Left cardiac atrium (tissue), 4 donors: ENCODE results near the gene CCNB1IP1. TPM values are rescaled to one million over a fixed set of nuclear protein-coding genes. Genes with fewer than 3 reads are reported as not detected.
"Not testable (repeated sequence)": the region's sequence is repeated elsewhere in the genome, so short reads cannot be mapped to it uniquely, and the experiment has no call there.

ENCODE experiments used
- ATAC-seq, 2 donors: fragments of 200-7000 bp; cut with Tn5 transposase; one replicate each; pipeline ENCODE4 v1.9.1; 2020; ENCODE audit warnings: mild to moderate bottlenecking in 2 of 2, moderate library complexity in 2 of 2
- DNase-seq: peaks from one replicate; pipeline ENCODE4 v3.0.0-alpha.2; 2020
- intact Hi-C, 2 donors: fragments of 100-400 bp; cut with DNase I; formaldehyde crosslinking; loops; one replicate each; pipeline versions ENCODE4 v1.14.1 to v1.15.1; 2022 to 2023
- long read RNA-seq: library from polyadenylated mRNA; unstranded; transcript quantifications from one replicate; pipeline ENCODE4 v2.0.0, GENCODE V29; 2021
- total RNA-seq, 2 donors: library from RNA; stranded (reverse); fragmentation: NEBNext Ultra II Directional; extraction: Animal tissue kit (Norgen Biotek cat#: 25700); gene quantifications; one replicate each; pipeline ENCODE4 v1.2.1, GENCODE V29; 2021
- donor health status: DM: no; HTN: yes; CAD: no.
- donor health status: DM: no; HTN: yes; CAD: no; lungs with severe emphysema.
- donor health status: DM: yes; HTN: yes; CAD: no.
- donor health status: Dilated cardiomyopathy.

CCNB1IP1 gene
- 10 to 100 TPM; 41.0 to 49.2 TPM for total RNA-seq
- long read RNA-seq, transcript CCNB1IP1-202 (7 exons, 1,479 nt), result major isoform, 27 of 44 reads
- long read RNA-seq, partial matches to known transcripts, result 9 of 44 reads
- long read RNA-seq, other reads (novel, unspliced or antisense), result 4 of 44 reads

DNA sequence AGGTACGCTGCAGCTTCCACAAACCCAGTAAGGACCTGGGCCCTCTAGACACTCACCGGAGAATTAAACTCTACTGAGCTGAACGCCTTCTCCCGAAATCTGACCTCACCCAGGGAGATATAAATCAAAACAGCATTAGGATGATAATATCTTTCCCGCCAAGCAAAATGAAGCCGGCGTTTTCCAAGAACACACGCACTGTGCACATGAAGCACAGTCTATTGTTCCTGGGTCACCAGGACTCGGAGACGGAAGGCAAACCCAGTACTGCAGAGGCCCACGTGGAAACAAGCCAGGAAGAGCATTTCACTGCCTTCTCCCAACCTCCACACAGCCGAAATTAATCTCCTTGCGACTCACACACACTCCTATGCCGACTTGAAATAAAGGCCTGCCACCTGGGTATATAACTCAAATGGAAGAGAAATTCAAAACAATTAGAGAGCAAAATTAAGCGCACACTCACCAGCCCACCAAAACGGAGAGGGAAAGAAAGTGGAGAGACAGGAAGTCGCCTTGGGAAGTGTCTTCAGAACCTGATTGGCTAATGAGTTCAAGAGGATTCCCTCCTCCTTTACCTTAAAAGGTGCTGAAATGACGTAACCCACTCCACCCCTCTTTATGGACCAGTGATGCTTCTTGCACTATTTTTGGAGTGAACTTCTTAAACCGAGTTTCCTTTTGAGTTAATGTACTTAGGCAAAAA is at the start of gene CCNB1IP1:
Gene CCNB1IP1, minus strand, starts transcription at position 492 of the 706 bp plus-strand sequence. CDS start 16,756 bp downstream, outside the sequence.
- peak; percentile 98 to 100 for ATAC-seq
- DNase-seq, result peak; percentile 66
- intact Hi-C loops, result no loop called here

GRCh38 chr14:20382526-20382925 is 49.4 kb upstream of the CCNB1IP1 start:
- intact Hi-C loops, result no loop called here
- ATAC-seq (no peak), DNase-seq (no peak)

DNA sequence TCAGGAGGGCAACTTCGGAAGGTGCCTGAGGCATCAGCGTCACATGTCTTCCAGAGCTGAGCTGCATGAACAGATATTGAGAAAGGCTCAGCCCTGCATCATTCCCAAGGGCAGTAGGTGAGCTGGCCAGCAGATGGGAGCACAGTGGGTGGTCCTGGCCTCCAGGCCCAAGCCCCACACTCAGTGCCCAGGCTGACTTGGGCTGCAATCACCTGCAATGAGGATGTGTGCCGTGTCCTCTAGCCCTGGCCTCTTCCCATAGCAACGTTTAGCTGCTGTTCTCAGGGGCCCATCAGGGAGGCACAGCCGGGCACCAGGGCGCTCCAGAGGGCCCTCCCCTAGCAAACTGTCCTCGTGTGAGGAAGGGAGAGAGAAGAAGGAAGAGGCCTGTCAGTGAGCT is 48.3 kb upstream of the CCNB1IP1 start:
- intact Hi-C loops, result no loop called here
- peak in 1 of 2 donors; percentile 5 for ATAC-seq
- DNase-seq, result no peak

DNA sequence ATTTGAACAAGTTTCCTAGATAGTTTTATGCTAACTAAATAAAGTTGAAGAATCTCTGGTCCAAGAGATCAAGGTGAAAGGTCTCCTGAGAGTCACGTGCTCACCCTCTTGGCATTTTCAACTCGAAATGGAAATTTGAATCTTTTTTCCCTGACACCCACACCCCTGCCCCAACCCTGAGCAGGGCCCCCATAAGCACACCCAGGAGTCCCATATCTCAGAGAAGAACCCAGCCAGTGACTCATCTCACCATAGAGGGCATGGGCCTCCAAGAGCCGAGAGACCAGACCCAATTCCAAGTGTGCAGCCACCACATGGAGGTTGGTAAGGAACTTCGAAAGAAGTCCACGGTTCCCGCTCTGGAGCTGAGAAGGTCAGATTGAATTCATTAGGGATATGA is 47.6 kb upstream of the CCNB1IP1 start:
- no peak for ATAC-seq
- intact Hi-C loops, result no loop called here

GRCh38 chr14:20379743-20380142 is 46.7 kb upstream of the CCNB1IP1 start:
- ATAC-seq (no peak), DNase-seq (no peak)
- intact Hi-C loops, result no loop called here

More for the DNA sequence above, 47.6 kb upstream of the CCNB1IP1 start:
- no peak for DNase-seq

DNA sequence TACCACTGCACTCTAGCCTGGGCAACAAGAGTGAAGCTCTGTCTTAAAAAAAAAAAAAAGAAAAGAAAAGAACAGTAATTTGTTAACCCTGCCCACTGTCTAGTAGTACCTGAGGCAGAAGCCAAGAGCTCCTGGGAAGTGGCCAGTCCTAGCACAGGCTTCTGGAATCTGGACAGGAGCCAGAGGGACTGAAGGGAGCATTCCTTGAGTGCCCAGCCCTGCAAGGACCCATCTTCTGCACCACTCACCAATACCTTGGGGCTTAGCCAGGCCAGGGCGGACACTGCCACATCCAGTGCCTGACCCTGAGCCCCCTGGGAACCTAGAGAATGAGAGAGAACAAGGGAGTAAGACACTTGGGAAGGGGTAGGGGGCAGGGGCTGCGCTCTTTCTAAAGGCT is 44.1 kb upstream of the CCNB1IP1 start:
- intact Hi-C loops, result no loop called here
- no peak for ATAC-seq
- no peak for DNase-seq

DNA sequence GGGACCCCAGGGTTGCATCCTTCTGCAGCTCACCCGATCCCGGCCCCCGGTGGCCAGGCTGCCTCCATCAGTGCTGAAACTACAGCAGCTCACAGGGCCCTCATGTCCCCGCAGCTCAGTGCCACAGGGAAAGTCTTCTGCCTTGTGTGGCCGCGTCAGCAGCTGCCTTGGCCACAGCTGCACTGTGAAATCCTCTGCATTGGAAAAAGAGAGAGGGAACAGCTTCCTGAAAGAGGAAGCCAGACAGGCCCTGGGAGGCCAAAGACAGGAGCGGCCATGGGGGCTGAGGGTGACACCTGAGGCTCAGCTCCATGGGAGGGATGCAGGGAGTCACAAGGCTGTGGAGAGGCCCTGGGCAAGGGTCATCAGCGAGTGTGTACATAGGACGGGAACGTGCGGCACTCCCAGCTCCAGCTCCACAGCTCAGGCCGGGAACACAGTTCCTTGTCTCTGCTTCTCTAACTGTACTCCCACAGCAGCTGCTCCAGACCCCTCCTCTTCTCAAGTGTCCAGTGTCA is 43.1 kb upstream of the CCNB1IP1 start:
- intact Hi-C loops, result no loop called here

GRCh38 chr14:20375471-20375870 is 42.4 kb upstream of the CCNB1IP1 start:
- no peak for DNase-seq
- intact Hi-C loops, result no loop called here
- ATAC-seq, result no peak

More for the DNA sequence above, 43.1 kb upstream of the CCNB1IP1 start:
- ATAC-seq (no peak), DNase-seq (no peak)

DNA sequence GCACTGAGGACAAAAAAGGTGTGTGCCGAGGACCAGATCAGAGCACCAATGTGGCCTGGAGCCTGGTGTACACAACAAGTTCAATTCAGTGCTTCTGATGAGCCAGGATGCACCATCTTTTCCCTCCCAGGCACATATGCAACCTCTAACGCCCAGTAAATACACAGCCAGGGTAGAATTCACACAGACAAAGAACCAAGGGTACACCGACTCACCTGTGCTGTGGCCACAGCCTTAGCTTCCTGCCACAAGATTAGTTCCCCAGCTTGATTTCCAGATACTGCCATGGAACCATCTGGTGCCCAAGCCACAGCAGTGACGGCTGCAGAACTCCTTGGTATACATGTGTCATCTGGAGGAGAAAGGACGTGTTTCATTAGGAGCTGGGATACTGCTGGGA is 39.7 kb upstream of the CCNB1IP1 start:
- DNase-seq (no peak), ATAC-seq (no peak)
- intact Hi-C loops, result no loop called here

DNA sequence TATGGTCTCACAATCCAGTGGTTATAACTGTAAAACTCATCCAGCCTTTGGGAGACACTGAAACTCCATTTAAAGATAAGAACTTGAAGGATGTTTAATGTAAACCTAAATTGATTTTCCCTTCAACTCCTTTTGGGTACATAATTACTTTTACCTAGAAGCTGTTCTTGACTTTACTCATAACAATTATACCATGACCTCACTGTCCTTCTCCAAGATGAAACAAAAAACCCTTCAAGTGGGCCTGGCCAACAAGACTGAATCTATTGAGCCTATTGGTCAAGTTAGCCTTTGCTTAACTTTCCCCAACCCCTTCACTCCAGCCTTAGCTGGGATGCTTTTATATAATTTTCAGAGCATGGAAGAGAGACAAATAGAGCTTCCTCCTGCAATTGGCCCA is 32.8 kb upstream of the CCNB1IP1 start:
- DNase-seq (no peak), ATAC-seq (no peak)
- intact Hi-C loops, result no loop called here

DNA sequence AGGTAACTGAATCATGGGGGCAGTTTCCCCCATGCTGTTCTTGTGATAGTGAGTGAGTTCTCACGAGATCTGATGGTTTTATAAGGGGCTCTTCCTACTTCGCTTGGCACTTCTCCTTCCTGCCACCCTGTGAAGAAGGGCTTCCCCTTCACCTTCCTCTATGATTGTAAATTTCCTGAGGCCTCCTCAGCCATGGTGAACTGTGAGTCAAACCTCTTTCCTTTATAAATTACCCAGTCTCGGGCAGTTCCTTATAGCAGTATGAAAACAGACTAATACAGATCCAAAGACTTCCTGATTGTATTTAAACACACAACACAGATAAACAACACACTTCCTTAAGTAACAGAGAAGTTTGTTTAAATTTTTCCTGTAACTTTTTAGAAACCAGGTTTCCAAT is 25.4 kb upstream of the CCNB1IP1 start:
- DNase-seq, intact Hi-C loops, ATAC-seq: not testable (repeated sequence)

GRCh38 chr14:20356422-20356821 is 23.3 kb upstream of the CCNB1IP1 start:
- no peak for DNase-seq
- ATAC-seq, result no peak
- intact Hi-C loops, result no loop called here

DNA sequence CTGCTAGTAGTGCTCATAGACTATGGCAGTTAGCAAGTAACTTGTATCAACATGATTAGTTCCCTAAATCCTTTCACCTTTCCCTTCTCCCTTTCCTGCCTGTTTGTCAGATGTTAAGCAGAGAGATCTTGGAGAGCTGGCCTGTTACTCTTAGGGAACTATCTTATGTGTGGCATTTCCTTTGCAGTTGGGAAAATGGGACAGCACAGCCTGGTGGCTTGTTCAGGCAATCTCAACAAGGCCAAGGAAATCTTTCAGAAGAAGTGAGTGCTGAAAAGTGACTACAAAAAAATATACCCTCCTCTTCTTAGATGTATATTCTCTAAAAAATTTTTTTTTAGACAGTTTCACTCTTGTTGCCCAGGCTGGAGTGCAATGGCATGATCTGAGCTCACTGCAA is 17.8 kb upstream of the CCNB1IP1 start:
- no peak for ATAC-seq
- intact Hi-C loops, result no loop called here
- no peak for DNase-seq

DNA sequence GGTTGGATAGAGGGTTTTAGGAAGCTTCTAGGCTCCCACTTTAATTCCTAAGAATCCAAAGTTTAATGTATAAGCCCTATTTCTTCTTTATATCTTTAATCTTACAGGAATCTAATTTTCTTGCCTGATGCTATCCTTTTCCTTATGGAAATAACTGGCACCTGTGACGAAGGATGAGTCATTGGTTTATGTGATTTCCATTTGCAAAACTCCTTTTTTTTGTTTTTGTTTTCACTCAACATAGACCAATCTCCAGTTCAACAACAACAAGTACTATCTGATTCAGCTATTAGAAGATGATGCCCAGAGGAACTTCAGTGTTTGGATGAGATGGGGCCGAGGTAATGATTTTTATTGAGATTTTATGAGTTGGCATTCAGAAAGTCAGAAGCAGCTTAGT is 17.2 kb upstream of the CCNB1IP1 start:
- no peak for ATAC-seq
- intact Hi-C loops, result no loop called here
- DNase-seq, result no peak

DNA sequence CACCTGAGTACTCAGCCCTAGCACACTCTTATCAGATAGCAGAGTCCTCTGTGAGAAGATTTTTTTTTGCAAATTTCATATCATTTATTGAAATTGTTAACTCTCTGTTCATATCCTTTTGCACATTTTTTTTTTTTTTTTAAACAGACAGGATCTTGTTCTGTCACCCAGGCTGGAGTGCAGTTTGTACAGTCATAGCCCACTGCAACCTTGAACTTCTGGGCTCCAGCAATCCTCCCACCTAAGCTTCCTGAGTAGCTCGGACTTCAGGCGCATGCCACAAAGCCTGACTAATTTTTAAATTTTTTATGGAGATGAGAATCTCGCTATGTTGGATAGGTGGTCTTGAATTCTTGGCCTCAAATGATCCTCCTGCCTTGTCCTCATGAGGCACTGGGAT is 14.7 kb upstream of the CCNB1IP1 start:
- DNase-seq (no peak), ATAC-seq (no peak)
- intact Hi-C loops, result loop anchor here (10.0 kb wide), 2 partner anchors 107 to 117 kb away; partner anchors contain the start of genes APEX1 (in 1 of the 2), OSGEP (in 1 of the 2), PIP4P1 (in 1 of the 2) and PNP (in 1 of the 2)

DNA sequence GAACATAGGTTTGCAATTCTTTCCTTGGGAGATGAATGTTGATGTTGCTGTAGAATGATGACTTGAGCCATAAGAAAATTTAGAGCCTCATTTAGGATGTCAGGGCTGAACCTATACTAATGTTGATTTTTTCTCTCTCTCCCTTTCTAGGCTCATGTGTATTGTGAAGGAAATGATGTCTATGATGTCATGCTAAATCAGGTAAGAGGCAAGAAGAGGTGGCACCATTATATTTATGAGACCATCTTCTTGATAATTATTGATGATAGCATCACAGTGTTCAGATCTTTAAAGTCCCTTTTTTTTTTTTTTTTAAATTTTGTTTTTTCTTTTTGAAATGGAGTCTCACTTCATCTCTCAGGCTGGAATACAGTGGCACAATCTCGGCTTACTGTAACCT is 13.6 kb upstream of the CCNB1IP1 start:
- intact Hi-C loops, result loop anchor here (10.0 kb wide), 2 partner anchors 108 to 118 kb away; partner anchors contain the start of genes APEX1 (in 1 of the 2), OSGEP (in 1 of the 2), PIP4P1 (in 1 of the 2) and PNP (in 1 of the 2)
- no peak for DNase-seq
- no peak for ATAC-seq

- intact Hi-C loops, result loop anchor here (10.0 kb wide), 2 partner anchors 109 to 119 kb away; partner anchors contain the start of genes APEX1 (in 1 of the 2), OSGEP (in 1 of the 2), PIP4P1 (in 1 of the 2) and PNP (in 1 of the 2)
- ATAC-seq, result no peak
- no peak for DNase-seq
Observed at GRCh38 chr14:20345366-20345765, 12.3 kb upstream of the CCNB1IP1 start.

DNA sequence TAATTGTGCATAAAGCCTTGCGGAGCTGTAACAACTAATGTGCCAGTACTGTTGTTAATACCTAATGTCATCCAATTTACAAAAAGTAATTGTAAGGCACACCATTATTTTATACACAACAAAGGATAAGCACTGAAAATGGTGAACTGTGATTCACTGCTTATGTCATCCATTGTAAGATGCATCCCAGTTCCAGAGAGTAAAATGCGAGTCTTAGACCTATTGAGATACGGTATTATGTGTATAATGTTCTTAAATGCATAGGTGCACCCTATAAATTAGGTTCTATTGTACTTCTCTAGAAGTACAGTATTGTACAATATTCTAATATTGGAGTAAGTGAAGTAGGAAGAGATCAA is 10.8 kb upstream of the CCNB1IP1 start:
- intact Hi-C loops, result loop anchor here (5.0 to 10.0 kb wide), 3 partner anchors 111 to 338 kb away; partner anchors contain the start of genes APEX1 (in 1 of the 2), OSGEP (in 1 of the 2), PIP4P1 (in 1 of the 2) and PNP (in 1 of the 2)
- DNase-seq (no peak), ATAC-seq (peak in 1 of 2 donors; percentile 1)

DNA sequence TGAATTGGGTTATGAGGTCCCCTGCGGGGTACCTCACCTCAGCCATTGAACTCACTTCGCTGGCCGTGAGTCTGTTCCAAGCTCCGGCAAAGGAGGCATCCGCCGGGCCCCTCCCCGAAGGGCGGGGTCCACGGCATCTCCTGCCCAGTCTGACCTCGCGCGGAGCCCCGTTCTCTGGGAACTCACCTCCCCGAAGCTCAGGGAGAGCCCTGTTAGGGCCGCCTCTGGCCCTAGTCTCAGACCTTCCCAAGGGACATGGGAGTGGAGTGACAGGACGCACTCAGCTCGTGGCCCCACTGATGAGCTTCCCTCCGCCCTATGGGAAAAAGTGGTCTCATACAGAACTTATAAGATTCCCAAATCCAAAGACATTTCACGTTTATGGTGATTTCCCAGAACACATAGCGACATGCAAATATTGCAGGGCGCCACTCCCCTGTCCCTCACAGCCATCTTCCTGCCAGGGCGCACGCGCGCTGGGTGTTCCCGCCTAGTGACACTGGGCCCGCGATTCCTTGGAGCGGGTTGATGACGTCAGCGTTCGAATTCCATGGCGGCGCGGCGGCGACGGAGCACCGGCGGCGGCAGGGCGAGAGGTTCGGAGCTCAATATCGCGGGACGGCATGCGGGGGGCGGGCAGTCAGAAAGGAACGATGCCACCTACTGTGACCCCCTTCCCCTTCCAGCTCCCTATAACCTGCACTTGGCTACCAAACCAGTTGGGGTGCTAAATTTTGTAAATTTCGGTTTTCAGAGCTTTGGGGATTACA is 10.2 kb upstream of the CCNB1IP1 start, which contains the start of gene PARP2:
Gene PARP2, plus strand, starts transcription at position 544 of the 770 bp plus-strand sequence. Its CDS starts 7 bp downstream, at position 551.
- ATAC-seq (peak; percentile 95 to 98), DNase-seq (peak; percentile 98)
- intact Hi-C loops, result loop anchor here (5.0 to 10.0 kb wide), 3 partner anchors 112 to 339 kb away; partner anchors contain the start of genes APEX1 (in 1 of the 2), OSGEP (in 1 of the 2), PIP4P1 (in 1 of the 2) and PNP (in 1 of the 2)
